GM12892 (cell line): Measurements from ENCODE around the gene WNT11.

Experiments
- POLR2A ChIP-seq: IDR thresholded peaks from 2 replicates; pipeline ENCODE4 v1.6.1; 2011; ENCODE audit warnings: low read depth, low read length, control low read depth
- POLR2AphosphoS5 ChIP-seq: IDR thresholded peaks from 2 replicates; pipeline ENCODE4 v1.6.1; 2011; ENCODE audit warnings: low read depth, low read length, control low read depth

DNA sequence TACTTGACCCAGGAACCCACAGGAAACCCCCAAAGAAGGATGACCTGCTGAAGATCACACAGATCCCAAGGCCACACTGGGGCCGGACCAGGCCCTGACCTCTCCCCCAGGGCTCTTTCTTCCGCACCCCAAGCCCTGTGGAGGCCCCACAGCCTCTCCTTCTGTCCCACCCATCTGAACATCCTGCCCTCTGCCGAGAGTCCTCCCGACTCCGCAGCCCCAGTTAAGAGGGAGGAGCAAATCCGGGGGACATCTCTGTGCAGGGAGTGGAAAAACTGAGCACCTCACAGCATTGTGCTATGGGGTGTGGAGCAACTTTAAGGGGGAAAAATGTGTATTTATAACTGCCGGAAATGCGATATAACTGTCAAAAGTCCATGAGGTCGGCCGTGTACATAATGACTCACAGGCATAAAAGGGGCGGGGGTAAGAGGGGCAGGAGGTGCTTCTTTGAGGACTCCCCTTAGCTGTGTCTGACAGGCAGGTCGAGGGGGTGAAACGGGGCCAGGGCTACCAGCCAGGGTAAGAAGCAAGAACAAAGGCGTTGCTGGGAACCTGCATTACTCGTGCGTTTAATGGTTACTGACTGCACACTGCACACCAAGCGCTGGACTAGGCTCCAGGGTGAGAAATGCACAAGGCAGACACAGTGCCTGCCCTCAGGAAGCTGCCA is 57.2 kb downstream of the WNT11 start:
- TF ChIP-seq POLR2A (no peak), POLR2AphosphoS5 (no peak)
